HG03108 (cell line): Measurements from ENCODE around the gene MIF.
"Not testable (repeated sequence)": the region's sequence is repeated elsewhere in the genome, so short reads cannot be mapped to it uniquely, and the experiment has no call there.

Source experiments
- ATAC-seq: cut with Tn5 transposase; IDR thresholded peaks from one replicate; pipeline ENCODE4 v1.9.1; 2021; ENCODE audit warnings: moderate library complexity; ENCODE audit not compliant: unreplicated experiment

The MIF gene

DNA sequence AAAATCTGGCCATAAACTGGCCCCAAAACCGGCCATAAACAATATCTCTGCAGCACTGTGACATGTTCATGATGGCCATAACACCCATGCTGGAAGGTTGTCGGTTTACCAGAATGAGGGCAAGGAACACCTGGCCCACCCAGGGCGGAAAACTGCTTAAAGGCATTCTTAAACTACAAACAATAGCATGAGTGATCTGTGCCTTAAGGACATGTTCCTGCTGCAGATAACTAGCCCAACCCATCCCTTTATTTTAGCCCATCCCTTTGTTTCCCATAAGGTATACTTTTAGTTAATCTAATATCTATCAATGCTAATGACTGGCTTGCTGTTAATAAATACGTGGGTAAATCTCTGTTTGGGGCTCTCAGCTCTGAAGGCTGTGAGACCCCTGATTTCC is 6.0 kb downstream of the MIF start:
- ATAC-seq: not testable (repeated sequence)

DNA sequence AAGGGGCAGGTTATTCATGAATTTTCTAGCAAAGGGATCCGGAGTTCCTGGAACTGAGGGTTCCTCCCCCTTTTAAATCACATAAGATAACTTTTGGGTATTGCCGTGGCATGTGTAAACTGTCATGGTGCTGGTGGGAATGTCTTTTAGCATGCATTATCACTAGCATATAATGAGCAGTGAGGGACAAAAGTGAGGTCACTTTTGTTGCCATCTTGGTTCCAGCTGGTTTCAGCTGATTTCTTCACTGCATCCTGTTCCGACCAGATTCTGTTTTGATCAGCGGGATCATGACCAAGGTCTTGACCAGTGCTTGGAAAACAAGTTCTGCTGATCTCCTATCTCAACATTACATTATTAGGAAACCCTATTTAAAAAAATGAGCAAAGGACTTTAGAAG is 7.4 kb downstream of the MIF start:
- no peak for ATAC-seq

DNA sequence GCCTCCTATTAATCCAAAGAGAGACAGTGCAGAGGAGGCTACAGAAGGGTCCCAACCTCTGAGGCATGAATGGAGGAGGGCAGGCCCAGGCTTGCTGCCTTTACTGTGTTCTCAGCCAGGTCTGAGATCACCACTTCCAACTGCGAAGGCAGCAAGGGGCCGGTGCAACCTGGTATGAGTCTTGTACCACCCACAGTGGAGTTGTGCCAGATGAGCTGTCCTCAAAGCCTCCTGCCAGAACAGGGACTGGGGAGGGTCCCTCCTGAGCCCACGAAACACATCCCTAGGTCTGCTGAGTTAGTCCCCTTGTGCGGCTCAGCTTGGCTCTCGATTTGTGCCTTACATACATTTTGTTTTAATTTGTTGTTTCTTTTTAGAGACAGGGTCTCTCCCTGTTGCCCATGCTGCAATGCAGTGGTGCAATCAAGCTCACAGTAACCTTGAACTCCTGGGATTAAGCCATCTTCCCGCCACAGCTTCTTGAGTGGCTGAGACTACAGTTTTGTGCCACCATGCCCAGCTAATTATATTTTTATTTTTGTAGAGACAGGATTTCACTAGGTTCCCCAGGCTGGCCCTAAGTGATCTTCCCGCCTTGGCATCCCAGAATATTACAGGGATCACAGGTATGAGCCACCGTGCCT is 9.3 kb downstream of the MIF start:
- ATAC-seq: no peak

DNA sequence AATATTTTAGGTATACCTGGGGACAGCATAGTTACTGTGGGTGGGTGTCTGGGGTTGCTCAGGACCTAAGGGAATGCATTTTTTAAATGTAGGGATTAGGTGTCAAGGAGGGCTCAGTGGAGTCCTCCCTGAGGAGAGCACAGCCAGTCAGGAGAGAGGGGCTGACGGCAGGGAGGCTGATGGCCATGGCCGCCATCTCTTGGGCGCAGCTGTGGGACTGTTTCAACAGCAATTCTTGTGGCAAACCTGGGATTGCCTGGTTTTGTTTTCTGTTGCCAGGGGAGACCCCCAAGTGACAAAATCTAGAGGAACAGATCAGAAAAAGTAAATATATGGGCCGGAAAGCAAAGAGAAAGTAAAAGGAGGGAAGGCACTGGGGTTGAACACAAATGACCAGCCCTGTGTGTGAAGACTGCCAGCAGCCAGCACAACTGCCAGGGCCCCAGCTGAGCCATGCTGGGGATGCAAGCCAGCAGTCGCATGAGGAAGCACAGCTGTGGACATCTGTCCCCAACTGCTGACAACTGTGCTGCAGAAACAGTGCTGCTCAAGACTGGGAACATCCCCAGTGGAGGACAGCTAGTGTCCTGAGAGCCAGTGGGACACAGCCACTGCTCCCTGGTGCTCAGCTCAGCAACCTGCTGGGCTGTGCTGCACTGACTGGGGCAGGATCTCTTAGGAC is 10.5 kb downstream of the MIF start:
- no peak for ATAC-seq

DNA sequence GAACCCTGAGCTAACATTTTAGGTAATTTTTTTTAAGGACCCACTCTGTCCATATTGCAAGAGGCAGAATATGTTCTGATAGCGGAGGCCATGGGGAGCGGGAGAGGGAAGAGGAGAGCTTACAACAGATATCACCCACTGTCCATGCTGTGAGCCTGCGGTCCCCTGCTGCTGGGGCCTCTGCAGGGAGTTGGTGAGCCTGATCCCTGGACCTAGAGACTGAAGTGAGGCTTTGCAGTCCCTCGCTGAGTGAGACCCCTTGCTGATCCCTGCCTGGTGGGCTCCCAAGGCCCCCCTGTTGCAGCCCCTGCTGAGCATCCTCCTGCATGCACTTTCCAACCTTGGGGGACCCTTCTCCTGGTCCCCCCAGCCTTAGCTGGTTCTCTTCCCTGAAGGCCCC is 12.5 kb downstream of the MIF start:
- ATAC-seq: no peak

DNA sequence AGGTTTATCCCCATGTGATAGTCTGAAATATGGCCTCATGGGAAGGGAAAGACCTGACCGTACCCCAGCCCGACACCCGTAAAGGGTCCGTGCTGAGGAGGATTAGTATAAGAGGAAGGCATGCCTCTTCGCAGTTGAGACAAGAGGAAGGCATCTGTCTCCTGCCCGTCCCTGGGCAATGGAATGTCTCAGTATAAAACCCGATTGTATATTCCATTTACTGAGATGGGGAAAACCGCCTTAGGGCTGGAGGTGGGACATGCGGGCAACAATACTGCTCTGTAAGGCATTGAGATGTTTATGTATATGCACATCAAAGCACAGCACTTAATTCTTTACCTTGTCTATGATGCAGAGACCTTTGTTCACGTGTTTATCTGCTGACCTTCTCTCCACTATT is 13.2 kb downstream of the MIF start:
- ATAC-seq: not testable (repeated sequence)

DNA sequence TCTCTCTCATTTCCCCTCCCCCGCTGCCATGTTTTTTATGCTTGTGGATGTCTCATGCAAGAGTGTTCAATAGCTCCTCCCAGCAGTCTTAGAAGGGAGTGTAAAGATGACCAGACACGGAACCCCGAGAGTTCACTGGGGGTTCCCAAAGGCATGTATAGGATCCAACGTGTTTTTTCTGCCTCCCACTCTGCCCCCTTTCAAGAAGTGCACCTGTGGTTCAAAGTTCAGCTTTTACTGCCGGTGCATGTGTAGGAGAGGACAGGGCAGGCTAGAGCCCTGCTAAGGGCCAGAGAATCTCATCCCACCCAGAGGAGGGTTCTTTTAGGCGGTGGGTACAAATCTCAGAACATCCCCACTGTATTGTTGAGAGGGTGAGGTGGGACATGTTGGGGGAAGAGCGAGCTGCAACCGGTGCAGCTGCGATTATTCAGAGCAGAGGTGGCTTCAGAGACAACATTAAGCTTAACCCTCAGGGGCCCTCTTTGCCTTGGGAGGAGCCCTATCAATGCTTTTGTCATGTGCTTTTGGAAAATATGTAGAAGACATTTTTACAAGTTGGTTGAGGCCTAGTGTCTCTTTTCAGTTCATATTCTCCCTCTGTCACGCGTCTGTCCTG is 14.5 kb downstream of the MIF start:
- ATAC-seq: no peak

DNA sequence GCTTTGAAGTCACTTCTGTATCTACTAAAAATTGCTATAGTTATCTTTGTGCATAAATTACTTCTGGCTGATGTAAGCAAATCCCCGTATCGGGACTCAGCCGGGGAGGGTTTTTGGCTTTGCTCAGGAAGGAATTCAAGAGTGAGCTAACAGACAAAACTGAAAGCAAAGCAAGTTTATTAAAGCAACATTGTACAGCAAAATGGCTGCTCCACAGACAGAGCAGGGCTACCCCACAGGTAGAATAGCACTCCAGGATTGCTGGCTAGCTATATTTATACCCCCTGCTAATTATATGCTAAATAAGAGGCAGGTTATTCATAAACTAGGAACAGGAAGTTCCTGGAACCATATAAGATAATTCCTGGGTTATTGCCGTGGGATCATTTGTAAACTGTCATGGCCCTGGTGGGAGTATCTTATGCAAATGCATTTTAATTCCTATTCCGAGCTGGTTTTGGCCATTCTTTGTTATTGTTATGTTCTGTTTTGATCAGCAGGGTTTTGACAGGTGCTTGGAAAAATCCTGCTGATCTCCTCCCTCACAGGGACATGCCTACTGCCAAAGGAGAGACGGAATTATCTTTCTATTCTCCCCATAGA is 15.2 kb downstream of the MIF start:
- ATAC-seq: no peak

DNA sequence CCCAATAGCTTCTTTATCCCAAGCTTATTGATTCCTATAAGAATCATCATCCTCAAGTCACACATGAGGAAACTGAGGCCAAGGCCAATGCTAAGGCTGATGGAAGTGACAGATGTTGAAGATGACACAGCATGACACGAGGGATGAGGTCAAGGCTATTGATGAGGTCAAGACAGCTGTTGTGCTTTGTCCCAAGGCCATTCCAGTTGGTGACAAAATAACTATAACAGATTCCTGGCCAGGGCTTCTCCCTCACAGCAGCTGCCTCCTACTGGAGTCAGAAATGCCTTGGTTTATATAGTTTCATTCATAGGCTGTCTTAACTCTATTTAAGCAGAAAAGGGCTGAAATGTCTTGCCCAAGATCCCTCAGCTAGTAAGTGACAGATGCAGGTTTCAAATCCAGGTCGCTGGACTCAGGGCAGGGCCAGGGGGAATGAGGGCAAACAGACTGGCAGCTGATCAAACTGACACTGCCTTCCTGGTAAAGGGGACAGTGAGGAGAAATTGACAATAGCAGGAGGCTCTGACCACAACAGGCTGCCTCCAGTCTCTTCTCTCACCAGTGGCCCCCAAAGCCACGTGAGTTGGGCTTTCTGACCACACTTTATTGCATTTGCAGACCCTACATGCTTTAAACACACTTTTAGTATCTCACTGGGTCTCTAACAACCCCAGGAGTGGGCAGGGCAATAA is 16.5 kb downstream of the MIF start:
- ATAC-seq: no peak

DNA sequence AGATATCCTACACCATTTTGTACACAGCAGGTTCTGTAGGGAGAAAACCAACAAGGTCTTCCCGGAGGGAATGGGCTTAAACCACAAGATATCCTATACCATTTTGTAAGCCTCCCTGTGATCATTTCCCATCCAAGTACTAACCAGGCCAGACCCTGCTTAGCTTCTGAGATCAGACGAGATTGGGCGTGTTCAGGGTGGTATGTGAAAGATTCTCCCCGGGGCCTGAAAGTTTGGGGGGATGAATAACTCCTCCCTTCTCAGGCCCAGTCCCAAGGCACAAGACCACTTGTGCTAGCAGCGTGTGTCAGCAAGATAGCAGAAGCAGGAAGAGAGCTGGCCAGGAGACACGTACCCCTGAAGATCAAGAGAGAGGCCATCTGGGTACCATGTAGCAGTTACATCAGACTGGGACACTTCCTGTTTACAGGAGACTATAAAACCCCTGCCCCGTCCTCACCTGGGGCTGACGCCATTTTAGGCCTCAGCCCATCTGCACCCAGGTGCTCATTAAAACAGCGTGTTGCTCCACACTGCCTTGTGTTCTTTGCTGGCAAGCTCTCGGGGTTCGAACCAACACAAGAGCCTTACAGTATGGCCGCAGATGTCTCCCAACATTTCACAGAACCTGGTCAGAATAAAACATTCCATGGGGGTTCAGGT is 17.3 kb downstream of the MIF start:
- ATAC-seq: no peak

DNA sequence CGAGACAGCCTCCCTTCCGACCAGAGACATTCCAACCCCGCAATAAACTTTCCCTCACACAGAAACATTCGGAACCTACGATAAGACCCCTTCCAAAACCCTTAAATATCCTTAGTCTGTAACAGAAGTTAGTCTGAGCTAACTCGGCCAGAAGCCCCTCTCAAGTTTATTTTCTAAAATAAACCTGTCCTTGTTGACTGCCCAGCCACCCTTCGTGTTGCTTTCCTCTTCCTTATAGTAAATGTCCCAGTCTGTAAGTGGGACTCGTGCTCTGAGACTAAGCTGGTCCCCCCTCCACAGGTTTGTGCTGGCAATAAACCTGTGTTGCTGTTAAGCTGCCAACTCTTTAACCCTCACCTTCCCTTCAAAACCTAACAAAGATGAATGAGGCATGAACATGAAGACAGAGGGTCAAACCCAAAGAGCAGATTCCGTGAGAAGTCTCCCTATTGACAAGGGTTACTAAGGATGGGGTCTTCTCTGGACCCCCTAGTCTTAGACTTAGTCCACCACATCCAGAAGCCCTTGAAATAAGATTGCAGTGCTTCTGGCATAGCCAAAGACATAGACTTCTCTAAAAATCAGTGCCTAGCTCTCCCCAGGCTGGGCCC is 18.2 kb downstream of the MIF start:
- no peak for ATAC-seq

DNA sequence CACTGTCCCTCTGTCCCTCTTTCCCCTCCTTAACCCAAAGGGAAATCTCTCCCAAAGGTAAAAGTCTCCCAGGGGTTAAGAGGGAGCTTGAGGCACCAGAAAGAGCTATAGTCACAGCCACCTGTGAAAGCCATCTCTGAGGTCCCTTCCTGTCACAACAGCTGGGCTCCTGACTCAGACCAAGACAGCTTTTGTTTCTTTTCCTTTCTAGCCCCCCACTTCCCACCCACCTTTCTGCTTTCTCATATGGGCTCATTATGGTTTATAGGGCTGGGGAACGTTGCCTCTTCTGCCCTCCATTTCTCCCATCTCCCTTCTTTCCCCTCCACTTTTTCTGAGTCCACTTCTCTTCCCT is 19.1 kb downstream of the MIF start:
- ATAC-seq: no peak

DNA sequence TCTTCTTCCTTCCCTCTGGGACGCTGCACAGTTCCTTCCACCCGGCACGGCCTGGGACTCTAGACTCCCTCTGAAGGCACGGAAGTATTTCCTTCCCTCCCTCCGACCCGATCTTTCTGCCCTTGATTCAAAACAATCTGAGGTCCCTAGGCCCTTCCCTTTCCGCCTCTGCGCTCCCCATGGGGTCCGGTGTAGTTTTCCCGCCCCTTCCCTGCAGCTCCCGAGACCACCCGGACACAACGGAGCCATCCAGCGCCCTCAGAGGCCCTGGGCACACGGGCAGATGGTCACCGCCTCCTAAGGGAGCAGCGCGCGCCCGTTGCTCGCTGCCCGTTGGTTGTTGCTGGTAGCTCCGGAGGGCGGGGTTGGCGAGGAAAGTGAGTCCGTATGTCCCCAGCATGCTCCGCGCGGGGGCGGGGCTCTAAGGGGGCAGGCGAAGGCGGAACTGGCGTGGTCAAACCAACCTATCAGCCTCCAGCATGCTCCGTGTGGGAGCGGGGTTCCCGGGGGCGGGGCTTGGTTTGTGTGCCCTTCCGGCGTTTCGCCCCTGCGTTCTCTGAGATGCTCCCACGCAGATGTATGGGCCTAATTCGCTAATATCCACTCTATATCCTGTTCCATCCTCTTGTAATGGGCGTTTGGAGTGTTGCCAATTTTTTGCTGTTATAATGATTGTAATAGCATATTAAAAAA is 19.6 kb downstream of the MIF start:
- ATAC-seq: peak; percentile 97

DNA sequence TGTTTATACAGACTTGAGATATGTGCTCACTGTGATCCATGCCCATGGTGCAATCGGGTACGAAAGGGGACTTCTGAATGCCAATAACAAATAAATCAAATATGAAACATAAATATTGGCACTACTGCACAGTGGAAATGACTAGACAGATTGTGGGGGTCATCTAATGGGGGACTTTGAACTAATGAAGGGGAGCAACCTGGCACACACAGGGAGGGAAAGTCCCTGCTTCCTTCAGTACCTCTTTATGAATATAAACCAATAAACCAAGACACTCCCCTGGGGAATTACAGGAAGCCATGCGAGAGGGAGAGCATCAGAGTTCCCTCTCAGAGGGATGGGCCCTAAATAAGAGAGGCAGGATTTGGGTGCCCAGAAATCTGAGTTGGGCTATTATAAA is 21.1 kb downstream of the MIF start:
- ATAC-seq: no peak

DNA sequence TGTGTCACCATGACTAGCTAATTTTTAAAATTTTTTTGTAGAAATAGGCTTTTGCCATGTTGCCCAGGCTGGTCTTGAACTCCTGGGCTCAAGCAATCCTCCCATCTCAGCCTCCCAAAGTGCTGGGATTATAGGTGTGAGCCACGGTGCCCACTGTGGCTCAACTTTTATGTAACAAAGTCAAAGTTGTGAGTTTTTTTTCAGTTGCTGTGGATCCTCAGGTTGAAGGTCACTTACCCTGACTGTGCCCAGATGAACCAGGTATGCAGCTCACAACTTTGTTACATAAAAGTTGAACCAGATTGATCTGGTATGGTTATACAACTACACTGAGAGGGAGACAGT is 26.1 kb downstream of the MIF start:
- not testable (repeated sequence) for ATAC-seq

DNA sequence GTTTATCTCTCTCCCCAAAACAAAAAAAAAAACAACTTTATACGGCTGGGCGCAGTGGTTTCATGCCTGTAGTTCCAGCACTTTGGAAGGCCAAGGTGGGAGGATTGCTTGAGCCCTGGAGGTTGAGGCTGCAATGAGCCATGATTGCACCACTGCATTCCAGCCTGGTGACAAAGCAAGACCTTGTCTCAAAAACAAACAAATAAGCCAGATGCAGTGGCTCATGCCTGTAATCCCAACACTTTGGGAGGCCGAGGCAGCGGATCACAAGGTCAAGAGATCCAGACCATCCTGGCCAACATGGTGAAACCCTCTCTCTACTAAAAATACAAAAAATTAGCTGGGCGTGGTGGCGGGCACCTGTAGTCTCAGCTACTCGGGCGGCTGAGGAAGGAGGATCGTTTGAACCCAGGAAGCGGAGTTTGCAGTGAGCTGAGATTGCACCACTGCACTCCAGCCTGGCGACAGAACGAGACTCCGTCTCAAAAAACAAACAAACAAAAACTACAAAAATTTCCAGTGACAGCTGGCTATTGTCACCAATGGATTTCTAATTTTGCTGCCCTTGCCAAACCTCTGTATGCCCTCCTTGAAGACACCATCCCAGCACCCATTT is 27.5 kb downstream of the MIF start:
- ATAC-seq: not testable (repeated sequence)

DNA sequence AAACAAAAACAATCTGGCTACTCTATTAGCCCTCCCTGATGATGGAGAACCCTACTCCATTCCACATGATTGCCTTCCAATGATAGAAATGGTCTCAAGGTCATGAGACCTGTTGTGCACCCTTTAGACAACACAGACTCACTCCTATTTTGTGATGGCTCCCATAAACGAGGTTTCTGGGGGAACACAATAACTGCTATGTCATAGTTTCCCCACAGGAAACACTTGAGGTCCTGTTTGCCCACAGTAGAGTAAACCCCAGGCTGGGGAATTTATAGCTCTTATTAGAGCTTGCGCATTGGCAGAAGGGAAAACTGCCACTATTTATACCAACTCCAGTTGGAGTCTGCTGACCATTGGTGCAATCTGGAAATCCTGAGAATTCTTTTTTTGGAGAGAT is 28.7 kb downstream of the MIF start:
- ATAC-seq: no peak

DNA sequence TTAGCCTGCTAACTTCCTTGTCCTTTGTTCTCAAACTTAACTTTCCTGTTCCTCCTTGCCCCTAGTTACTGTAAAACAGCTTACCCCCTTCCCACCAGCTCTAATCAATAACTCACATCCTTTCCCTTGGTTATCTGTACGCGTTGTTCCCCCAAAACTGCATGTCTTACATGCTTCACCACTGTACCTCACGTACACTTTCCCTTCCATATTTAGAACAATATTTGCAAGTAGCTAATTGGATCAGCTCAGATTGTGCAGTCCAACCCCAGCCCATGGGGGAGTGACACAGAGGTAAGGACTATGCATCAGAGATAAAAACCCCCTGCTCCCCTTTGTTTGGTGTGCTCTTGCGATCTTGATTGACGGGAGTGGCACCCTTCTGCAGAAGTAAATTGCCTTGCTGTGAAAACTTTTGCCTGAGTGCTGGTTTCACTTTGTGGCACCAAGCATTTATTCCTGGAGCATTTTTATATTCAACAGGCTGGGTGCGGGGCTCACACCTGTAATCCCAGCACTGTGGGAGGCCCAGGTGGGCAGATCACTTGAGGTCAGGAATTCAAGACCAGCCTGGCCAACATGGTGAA is 30.9 kb downstream of the MIF start:
- ATAC-seq: no peak

DNA sequence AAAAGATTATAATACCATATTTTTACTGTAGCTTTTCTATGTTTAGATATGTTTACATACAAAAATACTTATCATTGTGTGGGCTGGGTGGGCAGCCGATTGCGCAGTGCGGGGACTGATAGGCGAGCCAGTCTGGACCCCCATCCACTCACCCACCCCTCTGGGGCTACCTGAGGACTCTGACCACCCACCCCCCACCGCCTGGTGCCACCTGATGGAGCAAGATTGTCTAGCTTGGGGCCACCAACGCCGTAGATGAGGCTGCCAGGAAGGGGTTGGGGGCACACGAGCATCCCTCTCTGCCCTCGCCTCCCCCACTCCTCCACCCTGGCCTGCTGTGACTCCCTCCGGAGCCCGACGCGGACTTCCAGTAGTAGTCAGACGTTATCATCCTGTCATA is 32.4 kb downstream of the MIF start:
- ATAC-seq: no peak
